ENCODE results near the gene KLF12. TPM values are rescaled to one million over a fixed set of nuclear protein-coding genes. Genes with fewer than 3 reads are reported as not detected.

KLF12 gene
- total and polyA plus RNA-seq, 9 of the 15 experiments (the other 6 are each of a cell fraction or from before 2014, with no cell fraction given), result under 0.01 to 0.07 (median 0.05) TPM; not detected in 3

DNA sequence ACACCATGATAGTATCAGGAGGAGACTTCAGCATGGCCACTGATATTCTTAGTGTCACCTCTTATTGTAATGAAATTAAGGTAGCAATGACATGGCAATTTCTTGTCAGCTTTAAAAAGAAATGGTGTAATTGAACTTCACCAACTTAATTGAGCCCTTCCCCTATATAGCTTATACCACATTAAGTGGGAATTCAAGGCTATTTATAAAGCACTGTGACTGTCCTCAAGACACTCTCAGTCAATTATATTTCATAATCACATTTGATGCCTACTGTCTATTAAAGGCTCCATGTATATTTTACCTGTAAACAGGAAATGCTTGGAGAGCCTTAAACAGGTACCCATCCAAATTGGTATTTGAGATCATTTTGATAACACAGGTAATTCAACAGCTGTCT lies 28.3 kb downstream of the KLF12 start:
- BruUV-seq (replicated peaks), result no TSS peak
- DNase-seq (ENCODE audit: extremely low read depth in 1 of 4, low spot score in 3 of 4) (no peak), ATAC-seq (no peak), FAIRE-seq (no peak)
- Histone ChIP-seq H3K27me3 (ENCODE audit: control insufficient read depth in 2 of 2, insufficient read depth in 2 of 2, low read length in 2 of 2) (no peaks in the 10 kb centered on the region), H3K4me2 (ENCODE audit: insufficient read depth, low read length) (no peak overlapping the region), H3K4me1 (replicated peaks in 1 of 2; ENCODE audit: control insufficient read depth in 2 of 2, insufficient read depth in 2 of 2, low read length in 2 of 2) (no peaks in the 10 kb centered on the region), H3K9me3 (replicated peaks; ENCODE audit: control insufficient read depth, insufficient read depth, low read depth, low read length) (no peaks in the 10 kb centered on the region), H4K20me1 (replicated peaks; ENCODE audit: control insufficient read depth, insufficient read depth, low read length) (no peaks in the 10 kb centered on the region), H2AFZ (ENCODE audit: low read depth, low read length) (no peak overlapping the region), H3K36me3 (ENCODE audit: control insufficient read depth, insufficient read depth, low read length) (no peaks in the 10 kb centered on the region), H3K4me3 (no peak overlapping the region), H3K9me1 (ENCODE audit: control insufficient read depth, insufficient read depth, low read length) (no peaks in the 10 kb centered on the region), H3K79me2 (ENCODE audit: control insufficient read depth, insufficient read depth, low read length) (no peaks in the 10 kb centered on the region), H3K9ac (ENCODE audit: insufficient read depth in 1 of 2, low read depth in 2 of 2, low read length in 2 of 2) (no peak overlapping the region), H3K27ac (ENCODE audit: extremely low read depth, low read depth, low read length) (no peak overlapping the region)
- in situ Hi-C loops (cut with MboI) (no loop called here), intact Hi-C loops (cut with micrococcal nuclease) (no loop called here)
- POLR2A ChIA-PET, result no interaction called here
- CTCF ChIA-PET (ENCODE audit: low intra/inter-chr PET ratio), result no interaction called here
- no peak for TF ChIP-seq CTBP1 (IDR thresholded peaks at IDR 0.05; ENCODE audit: borderline replicate concordance)
- TF ChIP-seq, protein P1, sequence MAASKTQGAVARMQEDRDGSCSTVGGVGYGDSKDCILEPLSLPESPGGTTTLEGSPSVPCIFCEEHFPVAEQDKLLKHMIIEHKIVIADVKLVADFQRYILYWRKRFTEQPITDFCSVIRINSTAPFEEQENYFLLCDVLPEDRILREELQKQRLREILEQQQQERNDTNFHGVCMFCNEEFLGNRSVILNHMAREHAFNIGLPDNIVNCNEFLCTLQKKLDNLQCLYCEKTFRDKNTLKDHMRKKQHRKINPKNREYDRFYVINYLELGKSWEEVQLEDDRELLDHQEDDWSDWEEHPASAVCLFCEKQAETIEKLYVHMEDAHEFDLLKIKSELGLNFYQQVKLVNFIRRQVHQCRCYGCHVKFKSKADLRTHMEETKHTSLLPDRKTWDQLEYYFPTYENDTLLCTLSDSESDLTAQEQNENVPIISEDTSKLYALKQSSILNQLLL (CRISPR knock-in tag; IDR thresholded peaks at IDR 0.05; ENCODE audit: borderline replicate concordance), result no peak
- no peak for TF ChIP-seq RHOXF2B (CRISPR knock-in tag; conservative IDR thresholded peaks at IDR 0.05)
- TF ChIP-seq ETV6 (IDR thresholded peaks at IDR 0.05; ENCODE audit: borderline replicate concordance in 1 of 2, low read depth in 2 of 2, low read length in 1 of 2), result no peak
- no peak for TF ChIP-seq ETV6 (CRISPR knock-in tag; IDR thresholded peaks at IDR 0.05; ENCODE audit: borderline replicate concordance)
- TF ChIP-seq XRCC4 (IDR thresholded peaks at IDR 0.05; ENCODE audit: extremely low read depth, insufficient read depth, insufficient read length), result no peak
- TF ChIP-seq, protein P2, sequence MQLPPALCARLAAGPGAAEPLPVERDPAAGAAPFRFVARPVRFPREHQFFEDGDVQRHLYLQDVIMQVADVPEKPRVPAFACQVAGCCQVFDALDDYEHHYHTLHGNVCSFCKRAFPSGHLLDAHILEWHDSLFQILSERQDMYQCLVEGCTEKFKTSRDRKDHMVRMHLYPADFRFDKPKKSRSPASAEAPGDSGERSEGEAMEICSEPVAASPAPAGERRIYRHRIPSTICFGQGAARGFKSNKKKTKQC (CRISPR knock-in tag; IDR thresholded peaks at IDR 0.05), result no peak
- TF ChIP-seq, protein P3, sequence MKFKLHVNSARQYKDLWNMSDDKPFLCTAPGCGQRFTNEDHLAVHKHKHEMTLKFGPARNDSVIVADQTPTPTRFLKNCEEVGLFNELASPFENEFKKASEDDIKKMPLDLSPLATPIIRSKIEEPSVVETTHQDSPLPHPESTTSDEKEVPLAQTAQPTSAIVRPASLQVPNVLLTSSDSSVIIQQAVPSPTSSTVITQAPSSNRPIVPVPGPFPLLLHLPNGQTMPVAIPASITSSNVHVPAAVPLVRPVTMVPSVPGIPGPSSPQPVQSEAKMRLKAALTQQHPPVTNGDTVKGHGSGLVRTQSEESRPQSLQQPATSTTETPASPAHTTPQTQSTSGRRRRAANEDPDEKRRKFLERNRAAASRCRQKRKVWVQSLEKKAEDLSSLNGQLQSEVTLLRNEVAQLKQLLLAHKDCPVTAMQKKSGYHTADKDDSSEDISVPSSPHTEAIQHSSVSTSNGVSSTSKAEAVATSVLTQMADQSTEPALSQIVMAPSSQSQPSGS (CRISPR knock-in tag; IDR thresholded peaks at IDR 0.05), result no peak
- TF ChIP-seq CC2D1A (IDR thresholded peaks at IDR 0.05), result no peak
- TF ChIP-seq SP2 (IDR thresholded peaks at IDR 0.05; ENCODE audit: extremely low read depth, low read depth, low read length, poor library complexity, severe bottlenecking), result no peak
- TF ChIP-seq PPARD (CRISPR knock-in tag; IDR thresholded peaks at IDR 0.05), result no peak
- TF ChIP-seq PRPF4 (IDR thresholded peaks at IDR 0.05; ENCODE audit: insufficient read depth, low read depth, low read length, poor library complexity, severe bottlenecking), result no peak
- TF ChIP-seq, protein P4, sequence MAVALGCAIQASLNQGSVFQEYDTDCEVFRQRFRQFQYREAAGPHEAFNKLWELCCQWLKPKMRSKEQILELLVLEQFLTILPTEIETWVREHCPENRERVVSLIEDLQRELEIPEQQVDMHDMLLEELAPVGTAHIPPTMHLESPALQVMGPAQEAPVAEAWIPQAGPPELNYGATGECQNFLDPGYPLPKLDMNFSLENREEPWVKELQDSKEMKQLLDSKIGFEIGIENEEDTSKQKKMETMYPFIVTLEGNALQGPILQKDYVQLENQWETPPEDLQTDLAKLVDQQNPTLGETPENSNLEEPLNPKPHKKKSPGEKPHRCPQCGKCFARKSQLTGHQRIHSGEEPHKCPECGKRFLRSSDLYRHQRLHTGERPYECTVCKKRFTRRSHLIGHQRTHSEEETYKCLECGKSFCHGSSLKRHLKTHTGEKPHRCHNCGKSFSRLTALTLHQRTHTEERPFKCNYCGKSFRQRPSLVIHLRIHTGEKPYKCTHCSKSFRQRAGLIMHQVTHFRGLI (CRISPR knock-in tag; IDR thresholded peaks at IDR 0.05), result no peak
- TF ChIP-seq BRCA1 (IDR thresholded peaks at IDR 0.05), result no peak
- TF ChIP-seq BRCA1 (CRISPR knock-in tag; IDR thresholded peaks at IDR 0.05), result no peak
- no peak for TF ChIP-seq TEAD2 (tag; IDR thresholded peaks at IDR 0.05)
- TF ChIP-seq, protein P5, sequence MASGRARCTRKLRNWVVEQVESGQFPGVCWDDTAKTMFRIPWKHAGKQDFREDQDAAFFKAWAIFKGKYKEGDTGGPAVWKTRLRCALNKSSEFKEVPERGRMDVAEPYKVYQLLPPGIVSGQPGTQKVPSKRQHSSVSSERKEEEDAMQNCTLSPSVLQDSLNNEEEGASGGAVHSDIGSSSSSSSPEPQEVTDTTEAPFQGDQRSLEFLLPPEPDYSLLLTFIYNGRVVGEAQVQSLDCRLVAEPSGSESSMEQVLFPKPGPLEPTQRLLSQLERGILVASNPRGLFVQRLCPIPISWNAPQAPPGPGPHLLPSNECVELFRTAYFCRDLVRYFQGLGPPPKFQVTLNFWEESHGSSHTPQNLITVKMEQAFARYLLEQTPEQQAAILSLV (tag; IDR thresholded peaks at IDR 0.05), result no peak
- TF ChIP-seq TAF1 (IDR thresholded peaks at IDR 0.05; ENCODE audit: control insufficient read depth, extremely low read depth, insufficient read depth, low read length, severe bottlenecking), result no peak
